ENCODE data around the gene AARS2.

The AARS2 gene

DNA sequence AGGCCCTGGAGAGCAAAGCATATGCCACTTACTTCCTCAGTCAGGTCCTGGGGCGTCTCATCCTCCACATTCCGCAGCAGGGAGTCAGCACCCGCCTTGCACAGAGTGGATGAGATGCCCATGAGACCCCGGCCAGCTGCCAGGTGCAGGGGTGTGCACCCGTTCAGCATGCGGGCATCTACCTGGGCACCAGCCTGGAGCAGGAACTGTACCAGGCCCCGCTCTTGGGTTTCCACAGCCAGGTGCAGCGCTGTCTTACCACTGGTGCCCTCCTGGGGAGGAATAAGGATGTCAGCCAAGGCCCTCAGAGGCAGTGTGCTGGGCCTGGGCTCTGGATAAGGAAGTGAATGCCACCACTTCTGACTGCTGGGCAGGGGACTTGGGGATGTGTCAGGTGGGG is 53.1 kb downstream of the AARS2 start:
- no peak for DNase-seq

DNA sequence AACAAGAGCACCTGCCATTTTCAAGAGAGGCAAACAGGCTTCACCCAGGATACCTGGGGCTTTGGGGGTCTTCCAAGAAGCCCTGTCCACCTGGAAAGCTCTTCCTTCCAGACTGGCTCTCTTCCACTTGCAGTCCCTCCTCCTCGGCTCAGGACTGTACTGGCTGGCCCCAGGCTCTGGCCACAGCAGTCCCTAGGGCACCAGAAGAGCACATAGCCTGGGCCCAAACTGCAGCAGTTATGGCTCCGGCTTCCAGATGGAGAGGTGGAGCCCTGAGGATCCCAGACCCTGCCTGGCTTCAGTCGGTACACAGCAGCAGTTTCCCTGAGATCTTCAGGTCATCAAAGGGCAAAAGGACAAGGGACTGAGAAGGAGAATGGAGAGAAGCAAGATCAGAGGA is 54.2 kb downstream of the AARS2 start:
- DNase-seq, result no peak

DNA sequence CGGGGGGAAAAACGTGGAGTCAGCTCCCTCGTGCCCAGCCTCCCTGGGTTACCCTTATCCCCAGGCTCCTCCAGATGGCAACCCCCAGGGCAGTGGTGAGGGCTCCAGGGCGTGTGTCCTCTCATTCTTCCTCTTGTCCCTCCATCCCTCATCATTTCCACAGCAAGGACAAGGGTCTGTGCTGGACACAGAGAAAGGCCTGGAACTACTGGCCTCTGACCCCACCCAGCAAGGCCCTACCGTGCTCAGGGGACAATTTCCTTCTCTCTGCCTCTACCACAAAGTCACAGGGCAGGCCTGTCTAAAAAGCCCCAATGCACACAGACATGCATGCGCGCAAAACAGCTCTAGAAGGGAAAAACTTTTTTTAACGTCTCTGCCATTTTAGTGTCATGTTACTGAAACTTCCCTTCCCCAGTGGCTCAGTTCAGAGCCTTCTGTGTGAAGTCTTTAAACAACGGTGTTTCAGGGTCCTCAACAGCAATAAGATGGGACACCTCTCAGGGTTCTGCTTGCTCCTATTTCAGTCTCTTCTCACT is 54.8 kb downstream of the AARS2 start:
- no peak for DNase-seq

DNA sequence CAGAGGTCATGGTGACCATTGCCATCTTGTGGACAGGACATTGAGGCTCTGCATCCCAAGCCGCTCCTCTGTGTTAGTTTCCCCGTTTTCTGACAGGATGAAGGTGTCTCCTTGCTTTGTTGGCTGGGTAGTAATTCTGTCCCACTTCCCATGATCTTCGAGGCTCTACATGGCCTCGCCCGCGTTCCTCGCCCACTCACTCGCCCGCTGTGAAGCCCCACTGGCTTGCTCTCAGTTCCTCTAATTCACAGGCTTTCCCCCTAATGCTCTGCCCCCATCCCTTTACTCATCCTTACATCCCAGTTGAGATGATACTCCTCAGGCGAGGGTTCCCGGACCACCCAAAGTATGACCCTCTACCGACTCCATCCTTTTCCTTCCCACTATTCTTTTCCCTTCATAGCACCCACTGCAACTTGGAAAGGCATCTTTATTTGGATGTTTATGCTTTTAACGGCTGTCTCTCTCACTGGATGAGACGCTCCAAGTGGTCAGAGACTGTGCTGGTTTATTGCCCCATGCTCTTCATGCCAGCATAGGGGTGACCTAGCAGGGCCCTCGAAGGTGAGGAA is 55.3 kb downstream of the AARS2 start:
- no peak for DNase-seq

DNA sequence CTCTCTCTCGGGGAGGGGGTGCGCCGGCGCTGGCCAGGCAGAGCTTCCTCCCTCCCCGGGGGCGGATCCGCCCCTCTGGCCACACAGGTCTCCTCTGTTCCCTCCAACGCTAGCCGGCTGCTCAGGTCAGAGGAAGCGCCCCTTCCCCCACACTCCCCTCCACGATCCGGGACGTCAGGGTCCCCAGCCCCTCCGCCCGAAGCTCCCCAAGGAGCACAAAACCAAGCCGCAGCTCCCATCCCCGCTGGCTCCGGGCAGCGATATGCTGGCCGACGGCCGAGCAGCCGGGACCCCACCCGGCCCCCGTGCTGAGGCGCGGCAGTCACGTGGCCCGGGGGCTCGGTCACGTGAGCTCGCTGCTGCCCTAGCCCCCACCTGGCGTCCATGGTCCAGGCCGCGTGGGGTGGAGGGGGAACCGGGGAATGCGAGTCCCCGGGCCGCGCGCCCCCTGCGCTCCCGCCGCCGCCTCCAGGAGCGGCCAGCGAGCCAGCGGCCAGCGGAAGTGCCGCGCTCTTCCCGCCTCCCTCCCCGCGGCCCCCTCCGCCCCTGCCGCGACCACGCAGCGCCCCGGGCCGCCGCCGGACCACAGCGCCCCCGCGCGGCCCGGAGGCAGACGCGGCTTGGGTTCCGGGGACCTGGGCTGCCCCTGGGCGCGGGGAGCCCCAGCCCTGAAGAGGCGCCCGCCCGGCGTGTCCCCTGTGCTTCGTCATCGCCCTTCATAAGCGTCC is 56.0 kb downstream of the AARS2 start, which contains the start of gene SLC35B2:
Gene SLC35B2, minus strand, starts transcription at position 504 of the 728 bp plus-strand sequence. Its CDS starts 118 bp downstream, at position 386.
- DNase-seq, result peak; percentile 76

DNA sequence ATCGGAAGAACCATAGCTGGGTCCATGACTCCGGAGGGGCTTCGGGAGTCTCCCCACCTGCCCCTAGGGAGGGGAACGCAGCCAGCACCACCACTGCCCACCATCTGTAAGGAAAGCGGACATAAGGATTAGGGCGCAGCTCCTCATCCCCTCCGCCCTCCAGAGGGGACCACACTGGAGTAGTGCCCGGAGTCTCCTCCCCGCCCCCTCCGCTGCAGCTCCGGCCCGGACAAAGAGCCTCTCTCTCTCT is 56.4 kb downstream of the AARS2 start:
- DNase-seq, result no peak

DNA sequence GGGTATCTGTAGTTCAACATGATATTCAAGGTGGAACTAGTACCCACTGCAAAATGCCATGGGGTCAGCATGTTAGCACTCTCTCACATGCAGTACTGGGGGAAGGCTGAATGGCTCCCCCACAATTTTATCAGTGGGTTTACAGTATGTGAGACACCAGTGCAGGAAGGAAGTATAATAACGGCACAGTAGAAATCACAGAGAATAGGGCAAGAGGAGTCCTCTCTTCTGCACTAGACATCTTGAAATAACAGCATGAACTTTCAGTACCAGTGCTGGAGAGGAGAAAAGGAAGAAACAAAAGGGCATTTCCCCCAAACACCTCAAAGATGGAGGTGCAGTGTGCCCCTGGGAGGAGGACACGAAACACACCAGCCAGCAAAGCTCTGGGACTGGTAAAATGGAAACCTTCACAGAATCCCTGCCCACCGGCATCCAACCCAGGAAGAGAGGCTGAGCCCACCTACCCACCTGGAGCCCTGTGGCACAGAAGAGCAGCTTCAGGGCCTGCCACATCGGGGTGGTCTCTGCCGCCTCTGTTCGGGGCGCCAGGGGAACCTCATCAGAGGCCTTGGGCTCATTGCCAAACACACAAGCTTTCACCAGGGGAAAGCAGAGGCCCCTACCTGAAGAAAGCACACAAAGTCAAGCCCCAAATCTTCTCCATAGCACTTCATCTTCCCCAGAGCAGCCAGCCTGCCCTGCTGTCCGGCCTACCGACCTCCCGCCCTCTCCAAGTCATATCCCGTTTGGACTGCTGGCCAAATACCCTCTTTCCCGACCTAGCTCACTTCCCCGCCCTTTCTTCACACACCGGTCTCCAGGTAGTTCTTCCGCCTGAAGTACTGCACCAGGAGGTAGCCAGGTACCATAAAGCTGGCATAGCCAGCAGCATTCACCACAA is 57.0 kb downstream of the AARS2 start:
- peak; percentile 49 for DNase-seq

DNA sequence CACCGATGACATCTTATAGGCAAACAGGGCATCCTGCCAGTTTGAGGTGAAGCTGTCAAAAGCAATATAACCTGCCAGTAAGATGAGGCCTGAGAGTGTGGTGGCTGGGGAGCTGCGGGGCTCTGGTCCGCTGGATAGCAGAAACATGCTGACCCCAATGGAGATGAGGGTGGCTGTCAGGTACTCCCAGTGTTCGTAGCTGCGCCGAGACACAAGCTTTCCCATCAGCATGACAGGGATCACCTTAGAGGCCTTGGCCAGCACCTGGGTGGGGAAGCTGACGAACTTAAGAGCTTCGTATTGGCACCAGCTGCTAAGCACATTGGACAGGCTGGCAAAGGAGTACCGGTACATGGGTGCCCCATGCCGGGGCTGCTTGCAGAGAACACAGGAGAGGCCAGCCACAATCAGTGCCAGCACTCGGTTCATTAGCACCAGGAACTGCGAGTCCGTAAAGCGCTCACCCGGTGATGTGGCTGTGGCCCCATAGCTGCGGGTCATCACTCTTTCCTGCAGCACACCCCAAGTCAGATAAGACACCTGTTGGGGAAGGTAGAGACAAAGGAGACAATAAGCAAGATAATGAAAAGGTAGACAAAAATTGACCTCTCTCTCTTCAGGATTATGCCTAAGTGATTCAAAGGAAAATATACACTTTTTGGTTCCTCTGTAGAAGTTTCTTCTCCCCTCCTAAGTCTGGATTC is 57.9 kb downstream of the AARS2 start:
- peak; percentile 65 for DNase-seq

DNA sequence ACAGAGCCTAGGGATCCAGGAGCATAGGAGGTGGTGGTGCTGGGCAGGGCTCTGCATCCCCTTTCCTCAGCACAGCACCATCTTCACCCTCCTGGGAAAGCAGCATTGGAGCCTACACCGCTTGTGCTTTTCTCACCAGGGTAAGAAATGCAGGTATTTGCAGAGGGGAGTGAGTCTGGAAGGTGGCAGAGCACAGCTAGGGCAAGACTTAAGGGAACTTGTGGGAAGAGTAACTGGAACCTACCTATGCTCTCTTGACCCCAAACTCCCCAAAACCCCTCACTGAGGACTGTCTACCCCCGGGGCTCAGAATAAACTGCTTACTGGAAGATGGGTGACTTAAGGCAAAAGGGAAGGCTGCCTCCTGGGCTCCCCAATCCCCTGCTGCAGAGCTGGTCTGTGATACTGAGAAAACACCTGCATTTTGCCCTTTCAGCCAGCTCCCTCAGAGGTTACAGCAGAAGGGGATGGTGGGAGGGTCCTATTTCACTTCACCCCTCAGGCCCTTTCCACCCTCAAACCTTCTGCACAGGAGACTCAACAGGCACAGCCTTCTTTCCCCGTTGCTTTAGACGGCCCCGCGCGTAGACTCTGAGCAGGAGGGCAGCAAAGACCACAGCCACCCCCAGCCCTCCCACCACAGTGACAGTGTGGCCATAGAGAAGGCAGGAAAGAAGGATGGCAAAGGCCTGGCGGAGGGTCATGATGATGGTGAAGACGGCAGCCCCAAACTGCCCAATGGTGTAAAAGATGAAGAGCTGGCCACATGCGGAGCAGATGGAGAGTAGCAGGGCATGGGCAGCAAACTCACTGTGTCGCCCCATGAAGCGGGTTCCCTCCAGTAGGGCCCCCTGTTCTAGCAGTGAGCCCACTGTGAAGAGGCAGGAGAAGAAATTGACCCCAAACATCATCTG is 58.7 kb downstream of the AARS2 start:
- DNase-seq, result peak; percentile 63

DNA sequence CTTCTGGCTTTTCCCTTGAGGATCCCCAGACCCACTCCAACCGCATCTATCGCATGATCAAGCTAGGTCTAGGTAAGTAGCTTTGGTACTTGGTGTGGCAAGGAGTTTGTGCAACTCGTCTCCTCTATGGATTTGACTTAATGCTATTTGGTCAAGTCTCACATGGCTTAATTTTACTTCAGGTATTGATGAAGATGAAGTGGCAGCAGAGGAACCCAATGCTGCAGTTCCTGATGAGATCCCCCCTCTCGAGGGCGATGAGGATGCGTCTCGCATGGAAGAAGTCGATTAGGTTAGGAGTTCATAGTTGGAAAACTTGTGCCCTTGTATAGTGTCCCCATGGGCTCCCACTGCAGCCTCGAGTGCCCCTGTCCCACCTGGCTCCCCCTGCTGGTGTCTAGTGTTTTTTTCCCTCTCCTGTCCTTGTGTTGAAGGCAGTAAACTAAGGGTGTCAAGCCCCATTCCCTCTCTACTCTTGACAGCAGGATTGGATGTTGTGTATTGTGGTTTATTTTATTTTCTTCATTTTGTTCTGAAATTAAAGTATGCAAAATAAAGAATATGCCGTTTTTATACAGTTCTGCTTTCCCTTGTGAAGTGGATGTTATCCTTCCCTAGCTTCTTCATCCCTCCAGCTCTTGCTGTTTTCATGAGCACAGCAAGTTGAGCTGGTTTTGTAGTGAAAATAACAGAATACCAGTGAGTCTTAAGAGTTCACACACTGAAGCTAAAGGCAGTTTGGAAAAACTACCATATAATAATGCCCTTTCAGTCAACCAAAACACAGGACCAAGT is 59.6 kb downstream of the AARS2 start:
- DNase-seq, result peak; percentile 80

DNA sequence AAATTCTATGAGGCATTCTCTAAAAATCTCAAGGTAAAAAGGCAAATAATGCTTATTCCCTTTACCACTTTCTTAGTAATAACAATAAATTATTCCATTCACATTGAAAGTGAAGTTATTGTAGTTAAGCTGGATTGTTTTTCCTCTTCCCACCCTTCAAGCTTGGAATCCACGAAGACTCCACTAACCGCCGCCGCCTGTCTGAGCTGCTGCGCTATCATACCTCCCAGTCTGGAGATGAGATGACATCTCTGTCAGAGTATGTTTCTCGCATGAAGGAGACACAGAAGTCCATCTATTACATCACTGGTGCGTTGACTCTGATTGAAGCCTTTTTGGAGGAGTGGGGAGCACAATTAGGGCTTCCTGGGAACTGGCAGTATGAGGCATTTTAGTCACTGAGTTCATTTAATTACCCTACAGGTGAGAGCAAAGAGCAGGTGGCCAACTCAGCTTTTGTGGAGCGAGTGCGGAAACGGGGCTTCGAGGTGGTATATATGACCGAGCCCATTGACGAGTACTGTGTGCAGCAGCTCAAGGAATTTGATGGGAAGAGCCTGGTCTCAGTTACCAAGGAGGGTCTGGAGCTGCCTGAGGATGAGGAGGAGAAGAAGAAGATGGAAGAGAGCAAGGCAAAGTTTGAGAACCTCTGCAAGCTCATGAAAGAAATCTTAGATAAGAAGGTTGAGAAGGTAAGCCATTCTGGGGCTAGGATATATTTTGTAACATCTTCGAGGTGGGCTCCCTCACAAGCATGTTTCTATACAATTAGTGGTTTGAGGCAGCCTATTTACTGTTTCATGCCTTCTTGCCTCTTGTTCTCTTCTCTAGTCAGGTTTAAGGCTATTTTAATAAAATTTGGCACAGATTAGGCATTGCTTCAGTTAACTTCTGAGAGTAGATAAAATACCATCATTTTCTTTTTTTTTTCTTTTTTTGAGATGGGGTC is 61.3 kb downstream of the AARS2 start:
- DNase-seq, result no peak

DNA sequence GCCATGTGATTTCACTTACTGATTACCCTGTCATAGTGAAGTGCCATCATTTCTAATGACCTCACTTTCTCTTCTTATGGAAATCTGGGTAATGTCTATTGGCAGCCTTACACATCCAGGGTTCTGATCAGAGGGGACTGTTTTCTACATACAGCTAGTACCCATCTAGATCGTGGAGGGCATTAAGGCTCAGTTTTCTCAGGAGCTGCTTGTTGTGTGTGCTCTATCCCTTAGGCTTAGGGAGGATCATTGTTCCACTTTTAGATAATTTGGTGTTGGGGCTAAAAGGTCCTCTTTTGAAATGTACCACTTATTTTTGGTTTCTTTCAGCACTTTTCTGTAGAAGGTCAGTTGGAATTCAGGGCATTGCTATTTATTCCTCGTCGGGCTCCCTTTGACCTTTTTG is 62.4 kb downstream of the AARS2 start:
- no peak for DNase-seq

DNA sequence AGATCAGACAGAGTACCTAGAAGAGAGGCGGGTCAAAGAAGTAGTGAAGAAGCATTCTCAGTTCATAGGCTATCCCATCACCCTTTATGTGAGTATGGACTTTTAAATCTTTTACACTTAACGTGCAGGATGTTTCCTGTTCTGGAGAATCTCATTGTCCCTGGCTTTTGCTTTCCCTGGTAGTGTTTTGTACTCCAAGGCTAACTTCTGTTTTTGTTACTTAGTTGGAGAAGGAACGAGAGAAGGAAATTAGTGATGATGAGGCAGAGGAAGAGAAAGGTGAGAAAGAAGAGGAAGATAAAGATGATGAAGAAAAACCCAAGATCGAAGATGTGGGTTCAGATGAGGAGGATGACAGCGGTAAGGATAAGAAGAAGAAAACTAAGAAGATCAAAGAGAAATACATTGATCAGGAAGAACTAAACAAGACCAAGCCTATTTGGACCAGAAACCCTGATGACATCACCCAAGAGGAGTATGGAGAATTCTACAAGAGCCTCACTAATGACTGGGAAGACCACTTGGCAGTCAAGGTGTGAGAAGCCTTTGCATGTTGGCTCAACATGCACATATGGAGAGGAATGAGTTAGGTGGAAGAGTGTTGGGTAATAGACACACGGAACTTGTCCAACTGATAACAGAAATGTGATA is 63.0 kb downstream of the AARS2 start:
- DNase-seq, result no peak
